NT2/D1 (cell line): ENCODE results near the gene KMT2D.
A peak's percentile ranks its signal among the peaks of the same experiment; 100 is the strongest.

ENCODE experiments used
- SUZ12 ChIP-seq: IDR thresholded peaks from 2 replicates; pipeline ENCODE4 v1.6.1; 2011; ENCODE audit not compliant: insufficient read length, insufficient read depth; ENCODE audit errors: extremely low read depth
- ZNF274 ChIP-seq: IDR thresholded peaks from 2 replicates; pipeline ENCODE4 v1.6.1; 2011; ENCODE audit warnings: mild to moderate bottlenecking, low read depth, low read length

DNA sequence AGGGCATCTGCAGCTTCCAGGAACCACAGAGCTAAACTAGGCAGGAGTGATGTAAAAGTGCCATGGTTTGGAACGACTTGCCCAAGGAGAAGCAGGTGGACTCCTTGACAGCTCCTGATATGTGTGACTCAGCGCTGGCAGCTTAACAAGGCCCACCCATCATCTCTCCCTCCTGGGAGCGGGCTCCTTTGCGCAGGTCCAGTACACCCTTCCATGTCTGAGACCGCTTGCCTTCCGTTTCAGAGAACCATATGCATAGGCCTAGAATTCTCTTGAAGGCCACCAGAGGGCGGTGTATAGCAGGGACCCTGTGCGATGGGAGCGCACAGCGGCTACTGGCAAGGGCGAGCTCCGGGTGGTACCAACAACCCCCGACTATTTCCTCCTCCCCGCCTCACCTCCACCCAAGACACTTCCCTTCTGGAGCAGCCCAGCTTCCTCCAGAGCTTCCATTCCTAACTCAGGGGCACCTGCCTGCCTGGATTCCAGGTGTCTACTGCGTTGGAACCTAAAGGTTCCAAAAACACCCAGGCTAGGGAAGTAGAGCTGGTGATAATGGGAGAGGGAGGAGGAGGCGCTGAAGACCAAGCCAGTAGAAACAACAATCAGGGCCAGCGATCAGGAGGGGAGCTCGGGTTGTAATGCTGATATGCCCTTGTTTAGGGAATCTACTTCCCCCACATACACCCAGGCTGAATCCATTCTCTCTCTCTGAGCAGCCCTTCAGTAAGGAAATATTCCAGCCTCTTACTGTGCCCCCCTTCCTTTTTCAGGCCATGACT lies 27.7 kb upstream of the KMT2D start:
- TF ChIP-seq SUZ12 (peak; percentile 51), ZNF274 (no peak)
